Ovary (tissue), 3 donors: ENCODE measurements around the gene PRLH.

Experiments
- EP300 ChIP-seq: sonication (generic); formaldehyde crosslinking; IDR thresholded peaks from one replicate; pipeline ENCODE4 v1.6.1; 2017; ENCODE audit warnings: antibody characterized with exemption
- POLR2A ChIP-seq: fragments of 450-650 bp; IDR thresholded peaks from one replicate; pipeline ENCODE4 v1.6.1; 2017; ENCODE audit warnings: antibody characterized with exemption, mild to moderate bottlenecking, moderate library complexity
- TF ChIP-seq, protein P1 (sequence below), 3 donors: fragments of 450-650 bp in 2 of 3; fragments of 200-600 bp in 1 of 3; IDR thresholded peaks; one replicate each; pipeline versions ENCODE4 v1.5.1 to v1.8.0; 2016 to 2022; ENCODE audit warnings: antibody characterized with exemption in 3 of 3, mild to moderate bottlenecking in 1 of 3
- donor health status: DM: no; HTN: no; CAD: no.

DNA sequence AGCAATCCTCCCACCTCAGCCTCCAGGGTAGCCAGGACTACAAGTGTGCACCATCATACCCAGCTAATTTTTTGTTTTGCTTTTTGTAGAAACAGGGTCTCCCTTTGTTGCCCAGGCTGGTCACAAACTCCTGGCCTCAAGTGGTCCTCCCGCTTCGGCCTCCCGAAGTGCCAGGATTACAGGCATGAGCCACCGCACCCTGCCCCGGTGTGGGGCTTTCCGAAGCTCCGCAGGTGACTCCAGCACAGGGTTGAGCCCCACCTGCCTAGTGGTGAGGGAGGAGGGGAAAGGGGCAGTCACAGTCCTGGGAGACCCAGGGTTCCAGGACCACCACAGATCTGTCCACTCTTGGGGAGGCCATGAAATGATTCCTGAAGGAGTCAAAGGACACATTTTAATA, 5.2 kb downstream of the PRLH start:
- TF ChIP-seq, protein P1, sequence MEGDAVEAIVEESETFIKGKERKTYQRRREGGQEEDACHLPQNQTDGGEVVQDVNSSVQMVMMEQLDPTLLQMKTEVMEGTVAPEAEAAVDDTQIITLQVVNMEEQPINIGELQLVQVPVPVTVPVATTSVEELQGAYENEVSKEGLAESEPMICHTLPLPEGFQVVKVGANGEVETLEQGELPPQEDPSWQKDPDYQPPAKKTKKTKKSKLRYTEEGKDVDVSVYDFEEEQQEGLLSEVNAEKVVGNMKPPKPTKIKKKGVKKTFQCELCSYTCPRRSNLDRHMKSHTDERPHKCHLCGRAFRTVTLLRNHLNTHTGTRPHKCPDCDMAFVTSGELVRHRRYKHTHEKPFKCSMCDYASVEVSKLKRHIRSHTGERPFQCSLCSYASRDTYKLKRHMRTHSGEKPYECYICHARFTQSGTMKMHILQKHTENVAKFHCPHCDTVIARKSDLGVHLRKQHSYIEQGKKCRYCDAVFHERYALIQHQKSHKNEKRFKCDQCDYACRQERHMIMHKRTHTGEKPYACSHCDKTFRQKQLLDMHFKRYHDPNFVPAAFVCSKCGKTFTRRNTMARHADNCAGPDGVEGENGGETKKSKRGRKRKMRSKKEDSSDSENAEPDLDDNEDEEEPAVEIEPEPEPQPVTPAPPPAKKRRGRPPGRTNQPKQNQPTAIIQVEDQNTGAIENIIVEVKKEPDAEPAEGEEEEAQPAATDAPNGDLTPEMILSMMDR (IDR thresholded peaks at IDR 0.05), result no peak
- TF ChIP-seq POLR2A (no peak), EP300 (no peak)
